Kidney (tissue), 14 donors: ENCODE data around the gene TCF4. TPM values are rescaled to one million over a fixed set of nuclear protein-coding genes. Genes with fewer than 3 reads are reported as not detected.

Experiments
- DNase-seq, 5 donors: peaks; one replicate each; pipeline ENCODE4 v3.0.0-alpha.2; 2013 to 2020
- FAIRE-seq: peaks from 2 replicates; lab custom pipeline; 2012; peaks lifted over from hg19 to GRCh38; lab: Jason Lieb, UNC
- H3K27ac ChIP-seq, 2 donors: one replicate each; pipeline ENCODE4 v1.7.0; 2013; ENCODE audit warnings: low read depth in 2 of 2, low read length in 2 of 2, inconsistent platforms in 1 of 2
- H3K27me3 ChIP-seq: one replicate; pipeline ENCODE4 v1.7.1; 2013; ENCODE audit warnings: low read length, inconsistent platforms; ENCODE audit not compliant: control insufficient read depth, insufficient read depth
- H3K36me3 ChIP-seq, 3 donors: one replicate each; pipeline versions ENCODE4 v1.7.0 to v1.7.1; 2013; ENCODE audit warnings: low read length in 3 of 3, control low read depth in 1 of 3, inconsistent platforms in 1 of 3; ENCODE audit not compliant: insufficient read depth in 3 of 3, control insufficient read depth in 2 of 3
- H3K4me1 ChIP-seq, 3 donors: one replicate each; pipeline versions ENCODE4 v1.7.0 to v1.7.1; 2013; ENCODE audit warnings: low read length in 3 of 3, inconsistent platforms in 1 of 3, low read depth in 1 of 3; ENCODE audit not compliant: control insufficient read depth in 2 of 3, insufficient read depth in 2 of 3
- H3K4me3 ChIP-seq, 3 donors: one replicate each; pipeline versions ENCODE4 v1.7.0 to v1.8.1; 2013; ENCODE audit warnings: low read length in 3 of 3, control low read depth in 1 of 3, inconsistent platforms in 1 of 3
- H3K9ac ChIP-seq, 3 donors: one replicate each; pipeline versions ENCODE4 v1.7.0 to v1.7.1; 2013; ENCODE audit warnings: low read length in 3 of 3, control low read depth in 1 of 3, inconsistent platforms in 1 of 3
- H3K9me3 ChIP-seq, 3 donors: one replicate each; pipeline versions ENCODE4 v1.7.0 to v1.7.1; 2013; ENCODE audit warnings: low read length in 3 of 3, control low read depth in 1 of 3, inconsistent platforms in 1 of 3; ENCODE audit not compliant: control insufficient read depth in 2 of 3, insufficient read depth in 1 of 3
- CTCF ChIP-seq: IDR thresholded peaks from 3 replicates; pipeline ENCODE4 v1.5.1; 2012; ENCODE audit warnings: mild to moderate bottlenecking, moderate library complexity, borderline replicate concordance; ENCODE audit not compliant: insufficient read depth; ENCODE audit errors: extremely low read depth
- intact Hi-C: fragments of 100-400 bp; cut with DNase I; formaldehyde crosslinking; loops from one replicate; pipeline ENCODE4 v1.11.1; 2022
- polyA plus RNA-seq: library from polyadenylated mRNA; stranded (reverse); fragments of 350-450 nt; fragmentation: Illumina TruSeq; extraction: RNeasy Lipid Tissue Mini Kit (QIAGEN cat#74804); gene quantifications from one replicate; pipeline ENCODE4 v1.2.3, GENCODE V29; 2014; ENCODE audit warnings: low read depth, low replicate concordance; ENCODE audit not compliant: insufficient read depth
- total RNA-seq: library from RNA; stranded (reverse); fragmentation: NEBNext Ultra II Directional; extraction: Animal tissue kit (Norgen Biotek cat#: 25700); gene quantifications from one replicate; pipeline ENCODE4 v1.2.1, GENCODE V29; 2021
- donor health status: control.
- donor health status: control.
- donor health status: control.
- donor health status: control.
- donor health status: control.
- donor health status: DM: yes; HTN: yes; CAD: no.
- donor health status: Normal renal cell carcinoma (clear cell type).

Gene TCF4
- total and polyA plus RNA-seq, 2 donors from 2014 or later, result 4.4 to 60.3 TPM

- H3K27ac ChIP-seq, result no peak overlapping the region
- no peak overlapping the region for H3K9ac ChIP-seq
- intact Hi-C loops, result no loop called here
- DNase-seq (no peak), FAIRE-seq (no peak)
- no peak for TF ChIP-seq CTCF
- H3K27me3 ChIP-seq, result no peaks in the 10 kb centered on the region
- no peaks in the 10 kb centered on the region for H3K4me1 ChIP-seq
- H3K9me3 ChIP-seq, result peaks cover 0 to 5% (median 0%) of the 10 kb centered on the region in 3 donors
- no peaks in the 10 kb centered on the region for H3K36me3 ChIP-seq
- no peak overlapping the region for H3K4me3 ChIP-seq
These were observed 28.3 kb downstream of the TCF4 start for GRCh38 chr18:55559739-55560138.

- no peak for TF ChIP-seq CTCF
- intact Hi-C loops, result no loop called here
- Histone ChIP-seq H3K36me3 (no peaks in the 10 kb centered on the region), H3K27me3 (no peaks in the 10 kb centered on the region), H3K27ac (no peak overlapping the region), H3K9me3 (peaks cover 0 to 5% (median 0%) of the 10 kb centered on the region in 3 donors), H3K4me1 (no peaks in the 10 kb centered on the region), H3K9ac (no peak overlapping the region), H3K4me3 (no peak overlapping the region)
- DNase-seq, result no peak
- FAIRE-seq, result no peak
These were observed 30.8 kb downstream of the TCF4 start for GRCh38 chr18:55557211-55557610.

GRCh38 chr18:55555395-55556027, 32.5 kb downstream of the TCF4 start:
- no peak overlapping the region for H3K9ac ChIP-seq
- no peaks in the 10 kb centered on the region for H3K36me3 ChIP-seq
- no peak for DNase-seq
- no peaks in the 10 kb centered on the region for H3K27me3 ChIP-seq
- H3K4me1 ChIP-seq, result no peaks in the 10 kb centered on the region
- no peak overlapping the region for H3K27ac ChIP-seq
- intact Hi-C loops, result no loop called here
- no peak for FAIRE-seq
- no peaks in the 10 kb centered on the region for H3K9me3 ChIP-seq
- no peak overlapping the region for H3K4me3 ChIP-seq
- TF ChIP-seq CTCF, result no peak
